K562 (cell line): Measurements from ENCODE around the gene LSM12. TPM values are rescaled to one million over a fixed set of nuclear protein-coding genes. Genes with fewer than 3 reads are reported as not detected.
A peak's percentile ranks its signal among the peaks of the same experiment; 100 is the strongest.

Source experiments
- E2F6 ChIP-seq, 2 experiments: IDR thresholded peaks; 2 replicates each; pipeline ENCODE4 v1.6.1; 2011; ENCODE audit warnings: borderline replicate concordance in 1 of 2, control low read depth in 1 of 2, low read depth in 1 of 2, low read length in 1 of 2, mild to moderate bottlenecking in 1 of 2, mixed read lengths in 1 of 2, moderate library complexity in 1 of 2; ENCODE audit not compliant: insufficient read depth in 1 of 2, insufficient read length in 1 of 2, poor library complexity in 1 of 2, severe bottlenecking in 1 of 2; ENCODE audit errors: extremely low read depth in 1 of 2
- EP300 ChIP-seq: IDR thresholded peaks from 2 replicates; pipeline ENCODE4 v1.6.1; 2012; ENCODE audit warnings: low read length, improper control_type of control experiment
- FOXK1 ChIP-seq: sonication (generic); formaldehyde crosslinking; IDR thresholded peaks from 2 replicates; pipeline ENCODE4 v1.8.0; 2022; ENCODE audit warnings: missing genetic modification reagents, mild to moderate bottlenecking, borderline replicate concordance
- MTA3 ChIP-seq: fragments of 450-650 bp; formaldehyde crosslinking; IDR thresholded peaks from 2 replicates; pipeline ENCODE4 v1.6.1; 2017; ENCODE audit warnings: mild to moderate bottlenecking, borderline replicate concordance
- RCOR1 ChIP-seq, 2 experiments: IDR thresholded peaks; 2 replicates each; pipeline ENCODE4 v1.6.1; 2012; ENCODE audit warnings: low read depth in 2 of 2, low read length in 2 of 2, borderline replicate concordance in 1 of 2, improper control_type of control experiment in 1 of 2
- YY1 ChIP-seq, 3 experiments: IDR thresholded peaks; 2 replicates each; pipeline ENCODE4 v1.6.1; 2011; ENCODE audit warnings: low read length in 2 of 3, mild to moderate bottlenecking in 2 of 3, moderate library complexity in 2 of 3, borderline replicate concordance in 1 of 3, control low read depth in 1 of 3, low read depth in 1 of 3; ENCODE audit not compliant: insufficient read depth in 3 of 3, insufficient replicate concordance in 2 of 3, control insufficient read depth in 1 of 3, insufficient read length in 1 of 3; ENCODE audit errors: extremely low read depth in 1 of 3
- ZNF224 ChIP-seq: sonication (generic); formaldehyde crosslinking; IDR thresholded peaks from 2 replicates; pipeline ENCODE4 v1.8.0; 2022; ENCODE audit warnings: mild to moderate bottlenecking, missing genetic modification reagents
- ZNF512 ChIP-seq: IDR thresholded peaks from 2 replicates; pipeline ENCODE4 v1.6.1; 2016; ENCODE audit warnings: missing genetic modification characterization, missing compliant biosample characterization
- ZNF668 ChIP-seq: fragments of 250-450 bp; sonication (Bioruptor Pico); IDR thresholded peaks from 2 replicates; pipeline ENCODE4 v1.8.0; 2022; ENCODE audit warnings: mild to moderate bottlenecking, inconsistent platforms
- ZNF764 ChIP-seq: fragments of 250-450 bp; sonication (Bioruptor Pico); IDR thresholded peaks from 2 replicates; pipeline ENCODE4 v1.4.0; 2020; ENCODE audit warnings: low read depth, mild to moderate bottlenecking, moderate library complexity
- polyA plus RNA-seq, 8 experiments: library from polyadenylated mRNA; depleted of rRNA in 4 of 8; stranded (reverse) in 5 of 8; unstranded in 3 of 8; fragments of >200 nt; fragmentation: Nextera tagmentation in 2 of 8; fragmentation: Illumina TruSeq in 1 of 8; extraction: Ambion mirVana in 2 of 8; extraction: Trizol in 1 of 8; gene quantifications; 2 replicates each; pipeline versions ENCODE4 v1.2.1 to v1.2.3, GENCODE V29; 2011 to 2014; ENCODE audit warnings: inconsistent platforms in 1 of 8, missing spikeins in 1 of 8
- total RNA-seq, 7 experiments: library from RNA; depleted of rRNA in 6 of 7; stranded (reverse); fragments of >200 nt in 6 of 7; fragmentation: Illumina TruSeq in 2 of 7; extraction: Trizol in 2 of 7; gene quantifications; 2 replicates each; pipeline versions ENCODE4 v1.2.1 to v1.2.3, GENCODE V29; 2011 to 2021; ENCODE audit warnings: low replicate concordance in 1 of 7
- TF ChIP-seq, protein P1 (sequence below): sonication (generic); formaldehyde crosslinking; IDR thresholded peaks from 2 replicates; pipeline ENCODE4 v1.8.0; 2023; ENCODE audit warnings: missing genetic modification reagents, mild to moderate bottlenecking, borderline replicate concordance
- TF ChIP-seq, protein P2 (sequence below), 3 experiments: fragments of 200-800 bp in 1 of 3; fragments of 250-450 bp in 1 of 3; fragments of 450-650 bp in 1 of 3; sonication (Bioruptor Pico) in 1 of 3; sonication (Bioruptor generic) in 1 of 3; formaldehyde crosslinking in 1 of 3; IDR thresholded peaks; 2 replicates each; pipeline versions ENCODE4 v1.6.1 to v1.8.0; 2016 to 2022; ENCODE audit warnings: mild to moderate bottlenecking in 2 of 3, missing genetic modification characterization in 2 of 3, missing compliant biosample characterization in 1 of 3, moderate library complexity in 1 of 3

The LSM12 gene
- total and polyA plus RNA-seq, 9 of the 15 experiments (the other 6 are each of a cell fraction or from before 2014, with no cell fraction given) = 53.0 to 258 (median 89.3) TPM

GRCh38 chr17:44006598-44007345 is 59.7 kb downstream of the LSM12 start (continued):
- TF ChIP-seq, protein P1, sequence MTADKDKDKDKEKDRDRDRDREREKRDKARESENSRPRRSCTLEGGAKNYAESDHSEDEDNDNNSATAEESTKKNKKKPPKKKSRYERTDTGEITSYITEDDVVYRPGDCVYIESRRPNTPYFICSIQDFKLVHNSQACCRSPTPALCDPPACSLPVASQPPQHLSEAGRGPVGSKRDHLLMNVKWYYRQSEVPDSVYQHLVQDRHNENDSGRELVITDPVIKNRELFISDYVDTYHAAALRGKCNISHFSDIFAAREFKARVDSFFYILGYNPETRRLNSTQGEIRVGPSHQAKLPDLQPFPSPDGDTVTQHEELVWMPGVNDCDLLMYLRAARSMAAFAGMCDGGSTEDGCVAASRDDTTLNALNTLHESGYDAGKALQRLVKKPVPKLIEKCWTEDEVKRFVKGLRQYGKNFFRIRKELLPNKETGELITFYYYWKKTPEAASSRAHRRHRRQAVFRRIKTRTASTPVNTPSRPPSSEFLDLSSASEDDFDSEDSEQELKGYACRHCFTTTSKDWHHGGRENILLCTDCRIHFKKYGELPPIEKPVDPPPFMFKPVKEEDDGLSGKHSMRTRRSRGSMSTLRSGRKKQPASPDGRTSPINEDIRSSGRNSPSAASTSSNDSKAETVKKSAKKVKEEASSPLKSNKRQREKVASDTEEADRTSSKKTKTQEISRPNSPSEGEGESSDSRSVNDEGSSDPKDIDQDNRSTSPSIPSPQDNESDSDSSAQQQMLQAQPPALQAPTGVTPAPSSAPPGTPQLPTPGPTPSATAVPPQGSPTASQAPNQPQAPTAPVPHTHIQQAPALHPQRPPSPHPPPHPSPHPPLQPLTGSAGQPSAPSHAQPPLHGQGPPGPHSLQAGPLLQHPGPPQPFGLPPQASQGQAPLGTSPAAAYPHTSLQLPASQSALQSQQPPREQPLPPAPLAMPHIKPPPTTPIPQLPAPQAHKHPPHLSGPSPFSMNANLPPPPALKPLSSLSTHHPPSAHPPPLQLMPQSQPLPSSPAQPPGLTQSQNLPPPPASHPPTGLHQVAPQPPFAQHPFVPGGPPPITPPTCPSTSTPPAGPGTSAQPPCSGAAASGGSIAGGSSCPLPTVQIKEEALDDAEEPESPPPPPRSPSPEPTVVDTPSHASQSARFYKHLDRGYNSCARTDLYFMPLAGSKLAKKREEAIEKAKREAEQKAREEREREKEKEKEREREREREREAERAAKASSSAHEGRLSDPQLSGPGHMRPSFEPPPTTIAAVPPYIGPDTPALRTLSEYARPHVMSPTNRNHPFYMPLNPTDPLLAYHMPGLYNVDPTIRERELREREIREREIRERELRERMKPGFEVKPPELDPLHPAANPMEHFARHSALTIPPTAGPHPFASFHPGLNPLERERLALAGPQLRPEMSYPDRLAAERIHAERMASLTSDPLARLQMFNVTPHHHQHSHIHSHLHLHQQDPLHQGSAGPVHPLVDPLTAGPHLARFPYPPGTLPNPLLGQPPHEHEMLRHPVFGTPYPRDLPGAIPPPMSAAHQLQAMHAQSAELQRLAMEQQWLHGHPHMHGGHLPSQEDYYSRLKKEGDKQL (CRISPR knock-in tag) = no peak
- TF ChIP-seq, protein P2, sequence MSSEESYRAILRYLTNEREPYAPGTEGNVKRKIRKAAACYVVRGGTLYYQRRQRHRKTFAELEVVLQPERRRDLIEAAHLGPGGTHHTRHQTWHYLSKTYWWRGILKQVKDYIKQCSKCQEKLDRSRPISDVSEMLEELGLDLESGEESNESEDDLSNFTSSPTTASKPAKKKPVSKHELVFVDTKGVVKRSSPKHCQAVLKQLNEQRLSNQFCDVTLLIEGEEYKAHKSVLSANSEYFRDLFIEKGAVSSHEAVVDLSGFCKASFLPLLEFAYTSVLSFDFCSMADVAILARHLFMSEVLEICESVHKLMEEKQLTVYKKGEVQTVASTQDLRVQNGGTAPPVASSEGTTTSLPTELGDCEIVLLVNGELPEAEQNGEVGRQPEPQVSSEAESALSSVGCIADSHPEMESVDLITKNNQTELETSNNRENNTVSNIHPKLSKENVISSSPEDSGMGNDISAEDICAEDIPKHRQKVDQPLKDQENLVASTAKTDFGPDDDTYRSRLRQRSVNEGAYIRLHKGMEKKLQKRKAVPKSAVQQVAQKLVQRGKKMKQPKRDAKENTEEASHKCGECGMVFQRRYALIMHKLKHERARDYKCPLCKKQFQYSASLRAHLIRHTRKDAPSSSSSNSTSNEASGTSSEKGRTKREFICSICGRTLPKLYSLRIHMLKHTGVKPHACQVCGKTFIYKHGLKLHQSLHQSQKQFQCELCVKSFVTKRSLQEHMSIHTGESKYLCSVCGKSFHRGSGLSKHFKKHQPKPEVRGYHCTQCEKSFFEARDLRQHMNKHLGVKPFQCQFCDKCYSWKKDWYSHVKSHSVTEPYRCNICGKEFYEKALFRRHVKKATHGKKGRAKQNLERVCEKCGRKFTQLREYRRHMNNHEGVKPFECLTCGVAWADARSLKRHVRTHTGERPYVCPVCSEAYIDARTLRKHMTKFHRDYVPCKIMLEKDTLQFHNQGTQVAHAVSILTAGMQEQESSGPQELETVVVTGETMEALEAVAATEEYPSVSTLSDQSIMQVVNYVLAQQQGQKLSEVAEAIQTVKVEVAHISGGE (CRISPR knock-in tag; IDR thresholded peaks at IDR 0.05) = peak in 1 of 3 experiments; percentile 74; a peak in 1 of 6 replicates
- TF ChIP-seq E2F6 (IDR thresholded peaks at IDR 0.05; ENCODE audit: borderline replicate concordance in 1 of 2, extremely low read depth in 1 of 2, insufficient read depth in 1 of 2, insufficient read length in 1 of 2, low read depth in 1 of 2, low read length in 1 of 2, poor library complexity in 1 of 2, severe bottlenecking in 1 of 2) (peak; percentile 28 to 84), FOXK1 (CRISPR knock-in tag) (peak; percentile 48; the same call in 1 of the 2 replicates), ZNF512 (tag) (no peak), ZNF764 (CRISPR knock-in tag) (no peak), YY1 (IDR thresholded peaks at IDR 0.05; ENCODE audit: borderline replicate concordance in 1 of 3, control insufficient read depth in 1 of 3, extremely low read depth in 1 of 3, insufficient read depth in 3 of 3, insufficient read length in 1 of 3, insufficient replicate concordance in 2 of 3, low read depth in 1 of 3, low read length in 2 of 3) (peak in 2 of 3 experiments; percentile 59 to 73), EP300 (no peak), ZNF224 (CRISPR knock-in tag) (0 out of 2 replicates have a peak, but pooled peaks have one; percentile 28), MTA3 (peak; percentile 35; the same call in 1 of the 2 replicates), ZNF668 (CRISPR knock-in tag) (no peak), RCOR1 (IDR thresholded peaks at IDR 0.05; ENCODE audit: borderline replicate concordance in 1 of 2, low read depth in 2 of 2, low read length in 2 of 2) (peak; percentile 99 to 100)
